HEK293 (cell line): ENCODE results near the gene POLL.
A peak's percentile ranks its signal among the peaks of the same experiment; 100 is the strongest.

Source experiments
- CTCF ChIA-PET: fragments of 350-600 bp; formaldehyde crosslinking; extraction: SDS; loops from one replicate; lab custom pipeline; 2021; ENCODE audit warnings: antibody characterized with exemption; lab: Yijun Ruan, JAX
- POLR2A ChIA-PET: fragments of 300-600 bp; formaldehyde crosslinking; extraction: SDS; loops from one replicate; lab custom pipeline; 2020; ENCODE audit warnings: antibody characterized with exemption, inconsistent platforms; lab: Yijun Ruan, JAX
- H3K27ac ChIP-seq: fragments of 200-500 bp; sonication (Bioruptor generic); 2 replicates; pipeline ENCODE4 v1.5.1; 2014; ENCODE audit warnings: low read depth, low read length, control low read depth, inconsistent platforms; ENCODE audit errors: extremely low read depth
- H3K36me3 ChIP-seq, 2 experiments: fragments of 200-500 bp in 1 of 2; sonication (Bioruptor generic) in 1 of 2; 1 replicate in 1 of 2; 2 replicates in 1 of 2; pipeline ENCODE4 v1.5.1; 2014 to 2017; ENCODE audit warnings: inconsistent platforms in 2 of 2, low read length in 2 of 2; ENCODE audit not compliant: control insufficient read depth in 2 of 2, insufficient read depth in 1 of 2
- H3K4me1 ChIP-seq: fragments of 200-500 bp; sonication (Bioruptor generic); 2 replicates; pipeline ENCODE4 v1.5.1; 2014; ENCODE audit warnings: mild to moderate bottlenecking, low read length, inconsistent platforms; ENCODE audit not compliant: control insufficient read depth, insufficient read depth
- H3K4me3 ChIP-seq: 2 replicates; pipeline ENCODE4 v1.5.1; 2011; ENCODE audit warnings: low read depth, mild to moderate bottlenecking, control low read depth, low read length, moderate library complexity
- H3K9me3 ChIP-seq: fragments of 200-500 bp; sonication (Bioruptor generic); 2 replicates; pipeline ENCODE4 v1.5.1; 2014; ENCODE audit warnings: low read depth, low read length, inconsistent platforms; ENCODE audit not compliant: control insufficient read depth, insufficient read depth
- GLI2 ChIP-seq: fragments of 450-650 bp; formaldehyde crosslinking; IDR thresholded peaks from 2 replicates; pipeline ENCODE4; 2017; ENCODE audit warnings: missing biosample characterization, missing genetic modification characterization, low read depth, borderline replicate concordance
- GLIS1 ChIP-seq: fragments of 450-650 bp; formaldehyde crosslinking; IDR thresholded peaks from 2 replicates; pipeline ENCODE4 v1.5.1; 2016; ENCODE audit warnings: missing biosample characterization, missing genetic modification characterization
- KLF1 ChIP-seq: fragments of 450-650 bp; formaldehyde crosslinking; IDR thresholded peaks from 2 replicates; pipeline ENCODE4 v1.5.1; 2016; ENCODE audit warnings: missing biosample characterization, missing genetic modification characterization
- SCRT1 ChIP-seq: fragments of 450-650 bp; formaldehyde crosslinking; IDR thresholded peaks from 2 replicates; pipeline ENCODE4 v1.5.1; 2016; ENCODE audit warnings: missing biosample characterization, missing genetic modification characterization, borderline replicate concordance
- SCRT2 ChIP-seq: fragments of 450-650 bp; formaldehyde crosslinking; IDR thresholded peaks from 2 replicates; pipeline ENCODE4 v1.5.1; 2016; ENCODE audit warnings: missing biosample characterization, missing genetic modification characterization
- ZBTB1 ChIP-seq: fragments of 450-650 bp; formaldehyde crosslinking; IDR thresholded peaks from 2 replicates; pipeline ENCODE4 v1.5.1; 2016; ENCODE audit warnings: missing biosample characterization, missing genetic modification characterization
- ZBTB17 ChIP-seq: fragments of 450-650 bp; formaldehyde crosslinking; IDR thresholded peaks from 2 replicates; pipeline ENCODE4 v1.5.1; 2016; ENCODE audit warnings: missing biosample characterization, missing genetic modification characterization
- ZFP69B ChIP-seq: fragments of 450-650 bp; formaldehyde crosslinking; IDR thresholded peaks from 2 replicates; pipeline ENCODE4 v1.5.1; 2016; ENCODE audit warnings: missing biosample characterization, missing genetic modification characterization
- ZNF214 ChIP-seq: fragments of 450-650 bp; formaldehyde crosslinking; IDR thresholded peaks from 2 replicates; pipeline ENCODE4 v1.5.1; 2017; ENCODE audit warnings: missing biosample characterization, mild to moderate bottlenecking, missing genetic modification characterization, borderline replicate concordance
- ZNF341 ChIP-seq: fragments of 450-650 bp; formaldehyde crosslinking; IDR thresholded peaks from 2 replicates; pipeline ENCODE4; 2016; ENCODE audit warnings: low read depth, missing biosample characterization, missing genetic modification characterization
- ZNF362 ChIP-seq: fragments of 450-650 bp; formaldehyde crosslinking; IDR thresholded peaks from 2 replicates; pipeline ENCODE4 v1.5.1; 2016; ENCODE audit warnings: missing biosample characterization, missing genetic modification characterization
- ZNF449 ChIP-seq: fragments of 450-650 bp; formaldehyde crosslinking; IDR thresholded peaks from 2 replicates; pipeline ENCODE4 v1.5.1; 2017; ENCODE audit warnings: missing biosample characterization, mild to moderate bottlenecking, missing genetic modification characterization, moderate library complexity
- ZNF513 ChIP-seq: fragments of 450-650 bp; IDR thresholded peaks from 2 replicates; pipeline ENCODE4 v1.5.1; 2018; ENCODE audit warnings: missing biosample characterization, missing genetic modification characterization
- ZNF544 ChIP-seq: fragments of 450-650 bp; formaldehyde crosslinking; IDR thresholded peaks from 2 replicates; pipeline ENCODE4 v1.5.0; 2017; ENCODE audit warnings: missing biosample characterization, missing genetic modification characterization
- ZNF692 ChIP-seq: fragments of 450-650 bp; formaldehyde crosslinking; IDR thresholded peaks from 2 replicates; pipeline ENCODE4 v1.5.1; 2016; ENCODE audit warnings: missing biosample characterization, missing genetic modification characterization
- ZNF776 ChIP-seq: fragments of 450-650 bp; formaldehyde crosslinking; IDR thresholded peaks from 2 replicates; pipeline ENCODE4 v1.5.0; 2017; ENCODE audit warnings: missing biosample characterization, missing genetic modification characterization, borderline replicate concordance
- ZSCAN4 ChIP-seq: fragments of 450-650 bp; formaldehyde crosslinking; IDR thresholded peaks from 2 replicates; pipeline ENCODE4 v1.5.1; 2017; ENCODE audit warnings: missing biosample characterization, missing genetic modification characterization

The POLL gene

GRCh38 chr10:101576211-101576863 is 11.7 kb downstream of the POLL start:
- Histone ChIP-seq H3K4me1 (no peaks in the 10 kb centered on the region), H3K27ac (no peak overlapping the region), H3K36me3 (peaks cover 0 to 35% of the 10 kb centered on the region in 2 experiments; a peak in 1 of 3 replicates), H3K9me3 (0 out of 2 replicates have a peak, but pooled peaks cover 2% of the 10 kb centered on the region), H3K4me3 (no peak overlapping the region)
- ChIA-PET POLR2A (interaction anchor here (0.5 to 1.1 kb wide), 5 partner anchors 11 to 1018 kb away, joined by 3 to 9 read pairs (median 4); partner anchors contain the start of genes DPCD and POLL), CTCF (interaction anchor here (0.6 to 1.6 kb wide), 3 partner anchors 16 to 368 kb away, joined by 4 to 5 read pairs (median 5); no protein-coding TSS in a partner anchor)
- TF ChIP-seq ZBTB17 (tag by site-specific recombination), result peak; percentile 63
- peak; percentile 60 for TF ChIP-seq KLF1
- TF ChIP-seq ZNF362, result 0 out of 2 replicates have a peak, but pooled peaks have one; percentile 72
- peak; percentile 27; the same call in 1 of the 2 replicates for TF ChIP-seq GLIS1 (tag by site-specific recombination)
- peak; percentile 93 for TF ChIP-seq ZFP69B
- no peak for TF ChIP-seq ZNF341 (tag by site-specific recombination)
- TF ChIP-seq ZNF692 (tag by site-specific recombination), result peak; percentile 90
- TF ChIP-seq ZNF513 (tag by site-specific recombination), result no peak
- no peak for TF ChIP-seq ZBTB1 (tag by site-specific recombination)

- POLR2A ChIA-PET, result interaction anchor here (0.6 to 1.1 kb wide), 4 partner anchors 12 to 1019 kb away, joined by 3 to 9 read pairs (median 4); partner anchors contain the start of genes DPCD and POLL
- peaks cover 0 to 29% of the 10 kb centered on the region in 2 experiments; a peak in 1 of 3 replicates for H3K36me3 ChIP-seq
- 0 out of 2 replicates have a peak, but pooled peaks have one; percentile 27 for TF ChIP-seq ZNF449 (tag by site-specific recombination)
- no peak for TF ChIP-seq ZNF776
- H3K27ac ChIP-seq, result no peak overlapping the region
- peaks cover 1% of the 10 kb centered on the region for H3K4me1 ChIP-seq
- CTCF ChIA-PET, result interaction anchor here (0.6 to 1.6 kb wide), 2 partner anchors 205 to 367 kb away, joined by 5 read pairs; no protein-coding TSS in a partner anchor
- no peak overlapping the region for H3K4me3 ChIP-seq
- 0 out of 2 replicates have a peak, but pooled peaks cover 2% of the 10 kb centered on the region for H3K9me3 ChIP-seq
These were observed 12.4 kb downstream of the POLL start for GRCh38 chr10:101575580-101576210.

GRCh38 chr10:101575091-101575490 is 13.0 kb downstream of the POLL start:
- no peak for TF ChIP-seq ZSCAN4 (tag by site-specific recombination)
- TF ChIP-seq GLI2 (tag by site-specific recombination), result no peak
- 0 out of 2 replicates have a peak, but pooled peaks have one; percentile 27 for TF ChIP-seq SCRT1
- TF ChIP-seq SCRT2 (tag by site-specific recombination), result peak; percentile 37; the same call in 1 of the 2 replicates
- TF ChIP-seq ZNF214 (tag by site-specific recombination), result no peak
- no peak for TF ChIP-seq ZNF544 (tag by site-specific recombination)
- TF ChIP-seq, all 188 proteins: peak for 2

More at GRCh38 chr10:101575091-101575490, 13.0 kb downstream of the POLL start:
- ChIA-PET POLR2A (interaction anchor here (0.6 kb wide), 1 partner anchor 93 kb away, joined by 4 read pairs; no protein-coding TSS in a partner anchor), CTCF (no interaction called here)
- Histone ChIP-seq H3K36me3 (peaks cover 0 to 23% of the 10 kb centered on the region in 2 experiments; a peak in 1 of 3 replicates), H3K4me1 (peaks cover 3% of the 10 kb centered on the region), H3K9me3 (0 out of 2 replicates have a peak, but pooled peaks cover 2% of the 10 kb centered on the region), H3K4me3 (no peak overlapping the region), H3K27ac (no peak overlapping the region)
